Smooth muscle cell (in vitro differentiated cells): ENCODE results near the gene ERAP2. TPM values are rescaled to one million over a fixed set of nuclear protein-coding genes. Genes with fewer than 3 reads are reported as not detected.

Experiments used
- DNase-seq: peaks from one replicate; lab custom pipeline; 2025; ENCODE audit not compliant: unreplicated experiment; lab: John Stamatoyannopoulos, UW
- H2AFZ ChIP-seq: fragments of 200-600 bp; sonication (generic); 2 replicates; pipeline ENCODE4 v1.6.0; 2016; ENCODE audit warnings: antibody characterized with exemption, low read depth, mild to moderate bottlenecking
- H3F3A ChIP-seq: fragments of 200-600 bp; sonication (generic); 2 replicates; pipeline ENCODE4 v1.6.0; 2017; ENCODE audit warnings: antibody characterized with exemption, low read depth
- H3K27ac ChIP-seq: fragments of 200-600 bp; sonication (generic); 2 replicates; pipeline ENCODE4 v1.5.1; 2016; ENCODE audit warnings: low read depth, mild to moderate bottlenecking
- H3K27me3 ChIP-seq: fragments of 200-600 bp; sonication (generic); 2 replicates; pipeline ENCODE4 v1.6.1; 2016; ENCODE audit warnings: low read depth, mild to moderate bottlenecking
- H3K36me3 ChIP-seq: fragments of 200-600 bp; sonication (generic); 2 replicates; pipeline ENCODE4 v1.5.1; 2016; ENCODE audit warnings: low read depth
- H3K4me1 ChIP-seq: fragments of 200-600 bp; sonication (generic); 2 replicates; pipeline ENCODE4 v1.5.1; 2016; ENCODE audit warnings: low read depth
- H3K4me2 ChIP-seq: fragments of 200-600 bp; sonication (generic); 2 replicates; pipeline ENCODE4 v1.6.0; 2016; ENCODE audit warnings: mild to moderate bottlenecking
- H3K4me3 ChIP-seq: fragments of 200-600 bp; sonication (generic); 2 replicates; pipeline ENCODE4 v1.5.1; 2016; ENCODE audit warnings: mild to moderate bottlenecking
- H3K79me2 ChIP-seq: fragments of 200-600 bp; sonication (generic); 2 replicates; pipeline ENCODE4 v1.6.0; 2016; ENCODE audit warnings: low read depth, mild to moderate bottlenecking
- H3K9ac ChIP-seq: fragments of 200-600 bp; sonication (generic); 2 replicates; pipeline ENCODE4 v1.6.0; 2016; ENCODE audit warnings: low read depth
- H3K9me3 ChIP-seq: fragments of 200-600 bp; sonication (generic); replicated peaks from 2 replicates; pipeline ENCODE4 v1.5.1; 2016; ENCODE audit warnings: low read depth
- H4K20me1 ChIP-seq: fragments of 200-600 bp; sonication (generic); 2 replicates; pipeline ENCODE4 v1.6.0; 2016; ENCODE audit warnings: low read depth
- WGBS: methylation state at CpG from one replicate; pipeline ENCODE4 v1.1.7; 2016; ENCODE audit warnings: low lambda C conversion rate; 5-methylcytosine and 5-hydroxymethylcytosine counted together
- polyA plus RNA-seq: library from polyadenylated mRNA; unstranded; fragments of >200 nt; fragmentation: Nextera tagmentation; extraction: Ambion mirVana; gene quantifications from 2 replicates; pipeline ENCODE4 v1.2.1, GENCODE V29; 2016
- total RNA-seq: library from RNA; depleted of rRNA; stranded (reverse); fragments of >200 nt; gene quantifications from 2 replicates; pipeline ENCODE4 v1.2.3, GENCODE V29; 2014
- TF ChIP-seq, protein P1 (sequence below): fragments of 200-600 bp; sonication (generic); IDR thresholded peaks from 2 replicates; pipeline ENCODE4 v1.5.1; 2017; ENCODE audit warnings: borderline replicate concordance, mild to moderate bottlenecking, antibody characterized with exemption; ENCODE audit not compliant: insufficient read depth, poor library complexity, severe bottlenecking

The ERAP2 gene
- total and polyA plus RNA-seq, 2 experiments from 2014 or later, result 0.72 TPM; not detected in 1

DNA sequence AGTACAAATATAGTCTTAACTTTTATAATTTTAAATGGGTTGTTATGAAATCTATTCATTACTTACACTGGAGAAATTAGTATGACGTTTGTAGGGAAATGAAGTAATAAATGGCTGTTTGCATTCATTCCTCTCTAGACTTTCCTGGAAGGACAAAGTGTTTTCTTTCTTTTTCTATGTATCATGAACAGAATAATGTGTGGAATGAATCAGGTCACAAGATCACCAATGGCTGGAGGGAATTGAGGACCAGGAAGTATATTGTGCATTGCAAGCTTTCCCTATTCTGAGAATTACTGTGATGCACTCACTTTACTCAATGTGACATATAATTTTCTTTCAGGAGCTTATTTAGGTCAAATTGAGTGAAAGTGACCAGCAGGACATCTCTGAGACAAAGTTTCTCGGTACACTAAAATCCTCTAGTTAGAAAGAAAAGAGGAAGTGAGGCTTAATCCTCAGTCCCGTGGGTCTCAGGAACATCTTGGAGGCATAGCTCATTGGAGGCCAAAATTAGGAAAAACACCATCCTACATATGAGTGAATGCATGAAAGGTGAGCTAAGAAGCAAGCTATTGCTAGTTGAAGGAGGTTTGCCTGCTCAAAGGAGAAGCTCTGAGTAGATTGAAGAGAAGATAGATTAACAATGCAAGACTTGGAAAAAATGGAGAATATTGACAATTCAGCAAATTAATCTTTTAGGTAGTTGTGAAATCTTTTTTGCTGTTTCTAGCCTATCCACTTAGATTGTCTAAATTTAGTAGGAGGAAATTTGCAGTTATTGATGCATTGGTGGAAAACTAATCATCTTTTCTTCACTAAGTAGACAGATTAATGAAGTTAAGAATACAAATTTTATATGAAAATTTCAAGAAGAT, 28.0 kb downstream of the ERAP2 start:
- no peaks in the 10 kb centered on the region for H3K36me3 ChIP-seq
- no peaks in the 10 kb centered on the region for H3K79me2 ChIP-seq
- no peak for DNase-seq
- H3K4me1 ChIP-seq, result no peaks in the 10 kb centered on the region
- H3K4me2 ChIP-seq, result no peak overlapping the region
- H3K27ac ChIP-seq, result no peak overlapping the region
- no peaks in the 10 kb centered on the region for H4K20me1 ChIP-seq
- no peaks in the 10 kb centered on the region for H3F3A ChIP-seq
- no peak overlapping the region for H3K9ac ChIP-seq
- no peaks in the 10 kb centered on the region for H3K27me3 ChIP-seq
- WGBS, result 88% methylated on average over 3 of the region's 3 CpGs
- no peaks in the 10 kb centered on the region for H3K9me3 ChIP-seq
- no peak overlapping the region for H3K4me3 ChIP-seq
- H2AFZ ChIP-seq, result no peak overlapping the region
- TF ChIP-seq, protein P1, sequence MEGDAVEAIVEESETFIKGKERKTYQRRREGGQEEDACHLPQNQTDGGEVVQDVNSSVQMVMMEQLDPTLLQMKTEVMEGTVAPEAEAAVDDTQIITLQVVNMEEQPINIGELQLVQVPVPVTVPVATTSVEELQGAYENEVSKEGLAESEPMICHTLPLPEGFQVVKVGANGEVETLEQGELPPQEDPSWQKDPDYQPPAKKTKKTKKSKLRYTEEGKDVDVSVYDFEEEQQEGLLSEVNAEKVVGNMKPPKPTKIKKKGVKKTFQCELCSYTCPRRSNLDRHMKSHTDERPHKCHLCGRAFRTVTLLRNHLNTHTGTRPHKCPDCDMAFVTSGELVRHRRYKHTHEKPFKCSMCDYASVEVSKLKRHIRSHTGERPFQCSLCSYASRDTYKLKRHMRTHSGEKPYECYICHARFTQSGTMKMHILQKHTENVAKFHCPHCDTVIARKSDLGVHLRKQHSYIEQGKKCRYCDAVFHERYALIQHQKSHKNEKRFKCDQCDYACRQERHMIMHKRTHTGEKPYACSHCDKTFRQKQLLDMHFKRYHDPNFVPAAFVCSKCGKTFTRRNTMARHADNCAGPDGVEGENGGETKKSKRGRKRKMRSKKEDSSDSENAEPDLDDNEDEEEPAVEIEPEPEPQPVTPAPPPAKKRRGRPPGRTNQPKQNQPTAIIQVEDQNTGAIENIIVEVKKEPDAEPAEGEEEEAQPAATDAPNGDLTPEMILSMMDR, result no peak

DNA sequence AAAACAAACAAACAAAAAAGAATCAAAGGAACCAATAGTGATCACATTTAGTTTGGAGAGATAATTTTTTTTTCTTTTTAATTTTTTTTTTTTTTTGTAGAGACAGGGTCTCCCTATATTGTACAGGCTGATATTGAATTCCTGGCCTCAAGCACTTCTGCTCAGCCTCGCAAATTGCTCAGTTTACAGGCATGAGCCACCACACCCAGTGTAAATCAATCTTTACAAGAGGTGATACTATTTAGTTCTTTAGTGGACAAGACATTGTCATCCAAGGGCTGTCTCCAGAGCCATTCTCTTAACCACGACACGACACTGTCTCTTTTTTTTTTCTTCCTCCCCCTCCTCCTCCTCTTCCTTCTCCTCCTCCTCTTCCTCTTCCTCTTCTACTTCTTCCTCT, 29.6 kb downstream of the ERAP2 start:
- no peak for DNase-seq
- Histone ChIP-seq H3K9me3 (no peaks in the 10 kb centered on the region), H3K36me3 (no peaks in the 10 kb centered on the region), H2AFZ (no peak overlapping the region), H4K20me1 (no peaks in the 10 kb centered on the region), H3K4me1 (no peaks in the 10 kb centered on the region), H3K4me2 (no peak overlapping the region), H3K9ac (no peak overlapping the region), H3F3A (no peaks in the 10 kb centered on the region), H3K79me2 (no peaks in the 10 kb centered on the region), H3K4me3 (no peak overlapping the region), H3K27ac (no peak overlapping the region), H3K27me3 (no peaks in the 10 kb centered on the region)
- TF ChIP-seq, protein P1, result no peak
- 70% methylated on average over 3 of the region's 3 CpGs for WGBS

- Histone ChIP-seq H3K27me3 (no peaks in the 10 kb centered on the region), H3K4me3 (no peak overlapping the region), H4K20me1 (no peaks in the 10 kb centered on the region), H3K4me2 (no peak overlapping the region), H2AFZ (no peak overlapping the region), H3K36me3 (no peaks in the 10 kb centered on the region), H3K79me2 (no peaks in the 10 kb centered on the region), H3K4me1 (no peaks in the 10 kb centered on the region), H3K27ac (no peak overlapping the region), H3K9ac (no peak overlapping the region), H3K9me3 (no peaks in the 10 kb centered on the region), H3F3A (no peaks in the 10 kb centered on the region)
- WGBS, result 75% methylated on average over 4 of the region's 4 CpGs
- TF ChIP-seq, protein P1, result no peak
- DNase-seq, result no peak
Measured at GRCh38 chr5:96909003-96909402, 32.7 kb downstream of the ERAP2 start.

DNA sequence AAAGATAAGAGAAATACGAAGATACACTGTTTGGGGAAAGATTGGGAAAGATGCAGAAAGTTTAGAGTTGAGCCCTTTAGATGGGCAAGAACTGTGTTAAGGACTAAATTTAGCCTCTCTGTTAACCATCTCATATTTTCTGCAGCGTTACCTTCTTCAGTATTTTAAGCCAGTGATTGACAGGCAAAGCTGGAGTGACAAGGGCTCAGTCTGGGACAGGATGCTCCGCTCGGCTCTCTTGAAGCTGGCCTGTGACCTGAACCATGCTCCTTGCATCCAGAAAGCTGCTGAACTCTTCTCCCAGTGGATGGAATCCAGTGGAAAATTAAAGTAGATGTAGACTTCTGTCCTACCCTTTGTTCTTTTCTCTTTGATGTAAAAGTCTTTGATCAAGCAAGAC, 33.1 kb downstream of the ERAP2 start:
- Histone ChIP-seq H3K36me3 (no peaks in the 10 kb centered on the region), H4K20me1 (no peaks in the 10 kb centered on the region), H3K4me3 (no peak overlapping the region), H3K27ac (no peak overlapping the region), H3K27me3 (no peaks in the 10 kb centered on the region), H3K9me3 (no peaks in the 10 kb centered on the region), H3K9ac (no peak overlapping the region), H3K79me2 (no peaks in the 10 kb centered on the region), H3K4me1 (no peaks in the 10 kb centered on the region), H2AFZ (no peak overlapping the region), H3F3A (no peaks in the 10 kb centered on the region), H3K4me2 (no peak overlapping the region)
- DNase-seq, result no peak
- TF ChIP-seq, protein P1, result no peak
- WGBS, result 90% methylated on average over 4 of the region's 4 CpGs
